ENCODE data around the gene MMP24OS. TPM values are rescaled to one million over a fixed set of nuclear protein-coding genes. Genes with fewer than 3 reads are reported as not detected.
"Not testable (repeated sequence)": the region's sequence is repeated elsewhere in the genome, so short reads cannot be mapped to it uniquely, and the experiment has no call there.

Gene MMP24OS
- total RNA-seq, 1 experiment from 2014 or later, result 42.3 TPM

DNA sequence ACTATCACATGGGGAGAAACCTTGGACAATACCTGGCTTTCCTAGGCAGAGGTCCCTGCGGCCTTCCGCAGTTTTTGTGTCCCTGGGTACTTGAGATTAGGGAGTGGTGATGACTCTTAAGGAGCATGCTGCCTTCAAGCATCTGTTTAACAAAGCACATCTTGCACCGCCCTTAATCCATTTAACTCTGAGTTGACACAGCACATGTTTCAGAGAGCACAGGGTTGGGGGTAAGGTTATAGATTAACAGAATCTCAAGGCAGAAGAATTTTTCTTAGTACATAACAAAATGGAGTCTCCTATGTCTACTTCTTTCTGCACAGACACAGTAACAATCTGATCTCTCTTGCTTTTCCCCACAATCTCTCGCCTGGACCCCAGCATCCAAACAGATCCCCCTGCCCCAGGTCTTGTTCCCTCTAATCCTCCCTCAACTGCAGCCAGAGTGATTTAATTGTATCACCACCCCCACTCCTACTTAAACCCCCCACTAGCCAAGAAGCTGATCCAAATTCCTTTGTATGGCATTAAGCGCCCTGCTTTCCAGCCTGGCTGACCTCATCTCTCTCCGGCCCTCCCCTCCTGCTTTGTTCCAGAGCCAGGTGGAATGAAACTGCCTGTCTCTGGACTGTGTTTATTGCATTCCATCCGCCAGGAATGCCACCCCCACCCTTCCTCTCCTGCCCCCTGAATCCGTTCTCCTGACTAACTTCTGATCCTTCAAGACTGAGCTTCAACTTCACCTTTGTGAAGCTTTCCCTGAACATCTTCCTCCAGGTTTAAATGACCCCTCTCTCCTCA is 15.0 kb downstream of the MMP24OS start:
- H3K4me1 Mint-ChIP-seq (ENCODE audit: low read depth, unreplicated experiment), result peaks cover 53% of the 10 kb centered on the region
- Histone ChIP-seq H3K4me3 (ENCODE audit: low read depth, low read length) (0 out of 2 replicates have a peak overlapping the region, but pooled peaks have one; percentile 13), H3K4me1 (peaks cover 73% of the 10 kb centered on the region)
- peaks cover 19% of the 10 kb centered on the region for H3K36me3 Mint-ChIP-seq (ENCODE audit: insufficient read depth, unreplicated experiment)
- TF ChIP-seq, protein P1, sequence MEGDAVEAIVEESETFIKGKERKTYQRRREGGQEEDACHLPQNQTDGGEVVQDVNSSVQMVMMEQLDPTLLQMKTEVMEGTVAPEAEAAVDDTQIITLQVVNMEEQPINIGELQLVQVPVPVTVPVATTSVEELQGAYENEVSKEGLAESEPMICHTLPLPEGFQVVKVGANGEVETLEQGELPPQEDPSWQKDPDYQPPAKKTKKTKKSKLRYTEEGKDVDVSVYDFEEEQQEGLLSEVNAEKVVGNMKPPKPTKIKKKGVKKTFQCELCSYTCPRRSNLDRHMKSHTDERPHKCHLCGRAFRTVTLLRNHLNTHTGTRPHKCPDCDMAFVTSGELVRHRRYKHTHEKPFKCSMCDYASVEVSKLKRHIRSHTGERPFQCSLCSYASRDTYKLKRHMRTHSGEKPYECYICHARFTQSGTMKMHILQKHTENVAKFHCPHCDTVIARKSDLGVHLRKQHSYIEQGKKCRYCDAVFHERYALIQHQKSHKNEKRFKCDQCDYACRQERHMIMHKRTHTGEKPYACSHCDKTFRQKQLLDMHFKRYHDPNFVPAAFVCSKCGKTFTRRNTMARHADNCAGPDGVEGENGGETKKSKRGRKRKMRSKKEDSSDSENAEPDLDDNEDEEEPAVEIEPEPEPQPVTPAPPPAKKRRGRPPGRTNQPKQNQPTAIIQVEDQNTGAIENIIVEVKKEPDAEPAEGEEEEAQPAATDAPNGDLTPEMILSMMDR (IDR thresholded peaks at IDR 0.05; ENCODE audit: insufficient read depth in 1 of 2, low read depth in 1 of 2, low read length in 1 of 2, severe bottlenecking in 1 of 2, unreplicated experiment in 1 of 2), result peak; percentile 44 to 50
- H3K9me3 ChIP-seq; H3K36me3 ChIP-seq (ENCODE audit: control insufficient read depth, insufficient read depth, low read length); H3K9me3 Mint-ChIP-seq (ENCODE audit: unreplicated experiment); H3K27me3 Mint-ChIP-seq (ENCODE audit: insufficient read depth, unreplicated experiment); BruUV-seq (replicated peaks); H3K27me3 ChIP-seq (replicated peaks; ENCODE audit: control insufficient read depth, insufficient read depth, low read length): not testable (repeated sequence)
- peak; percentile 96 to 99 for DNase-seq
- peak overlapping the region; percentile 98 for H3K27ac Mint-ChIP-seq (ENCODE audit: unreplicated experiment)
- ChIA-PET POLR2A (interaction anchor here (0.5 to 3.8 kb wide), 41 partner anchors 11 to 1270 kb away, joined by 3 to 119 read pairs (median 6); partner anchors contain the start of genes ACSS2, CEP250, EDEM2 and EIF6), CTCF (interaction anchor here (0.5 to 9.0 kb wide), 32 partner anchors 12 to 1745 kb away, joined by 3 to 354 read pairs (median 5); partner anchors contain the start of genes ACSS2, EDEM2, EIF6 and MMP24)
- peak overlapping the region; percentile 63 for H3K4me3 Mint-ChIP-seq (ENCODE audit: unreplicated experiment)
- intact Hi-C loops (cut with micrococcal nuclease; ENCODE audit: unreplicated experiment), result loop anchor here (1.0 to 5.0 kb wide), 3 partner anchors 36 to 431 kb away; no protein-coding TSS in a partner anchor

DNA sequence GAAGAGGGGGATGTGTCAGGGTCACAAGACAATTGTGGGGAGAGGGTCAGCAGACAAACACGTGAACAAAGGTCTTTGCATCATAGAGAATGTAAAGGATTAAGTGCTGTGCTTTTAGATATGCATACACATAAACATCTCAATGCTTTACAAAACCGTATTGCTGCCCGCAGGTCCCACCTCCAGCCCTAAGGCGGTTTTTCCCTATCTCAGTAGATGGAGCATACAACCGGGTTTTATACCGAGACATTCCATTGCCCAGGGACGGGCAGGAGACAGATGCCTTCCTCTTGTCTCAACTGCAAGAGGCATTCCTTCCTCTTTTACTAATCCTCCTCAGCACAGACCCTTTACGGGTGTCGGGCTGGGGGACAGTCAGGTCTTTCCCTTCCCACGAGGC is 15.6 kb downstream of the MMP24OS start:
- TSS peak; percentile 78 for BruUV-seq (replicated peaks)
- intact Hi-C loops (cut with micrococcal nuclease; ENCODE audit: unreplicated experiment), result loop anchor here (2.0 to 5.0 kb wide), 2 partner anchors 224 to 430 kb away; no protein-coding TSS in a partner anchor
- Mint-ChIP-seq H3K27ac (ENCODE audit: unreplicated experiment) (peak overlapping the region; percentile 92), H3K4me1 (ENCODE audit: low read depth, unreplicated experiment) (peaks cover 54% of the 10 kb centered on the region), H3K4me3 (ENCODE audit: unreplicated experiment) (peak overlapping the region; percentile 53), H3K36me3 (ENCODE audit: insufficient read depth, unreplicated experiment) (peaks cover 19% of the 10 kb centered on the region)
- H3K36me3 ChIP-seq (ENCODE audit: control insufficient read depth, insufficient read depth, low read length); H3K27me3 Mint-ChIP-seq (ENCODE audit: insufficient read depth, unreplicated experiment); H3K4me3 ChIP-seq (ENCODE audit: low read depth, low read length); POLR2A ChIA-PET; H3K9me3 ChIP-seq; H3K27me3 ChIP-seq (replicated peaks; ENCODE audit: control insufficient read depth, insufficient read depth, low read length); H3K9me3 Mint-ChIP-seq (ENCODE audit: unreplicated experiment): not testable (repeated sequence)
- peaks cover 79% of the 10 kb centered on the region for H3K4me1 ChIP-seq
- CTCF ChIA-PET, result interaction anchor here (0.6 to 0.9 kb wide), 3 partner anchors 170 to 1009 kb away, joined by 3 to 5 read pairs (median 4); partner anchors contain the start of gene TRPC4AP
- peak; percentile 69 to 85 for DNase-seq

DNA sequence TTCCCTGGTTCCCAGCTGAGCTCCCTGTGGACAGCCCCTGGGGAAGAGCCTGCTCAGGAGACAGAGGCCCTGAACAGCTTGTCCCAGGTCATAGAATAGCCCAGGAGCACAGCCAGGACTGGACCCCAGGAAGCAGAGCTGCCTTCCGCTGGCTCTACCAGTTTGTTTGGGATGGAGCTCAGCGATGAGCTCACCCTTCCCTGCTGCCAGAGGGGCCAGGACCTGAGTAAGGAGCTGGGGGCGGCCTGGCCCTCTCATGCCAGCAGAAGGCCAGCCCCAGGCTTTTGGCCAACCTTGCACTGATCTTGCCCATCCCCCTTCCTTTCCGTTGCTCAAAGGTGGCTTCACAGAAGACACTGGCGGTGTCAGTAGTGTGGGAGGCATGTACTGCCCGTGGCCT is 17.5 kb downstream of the MMP24OS start:
- H3K4me1 ChIP-seq, result peaks cover 82% of the 10 kb centered on the region
- no peak for DNase-seq
- TF ChIP-seq, protein P1 (IDR thresholded peaks at IDR 0.05; ENCODE audit: insufficient read depth in 1 of 2, low read depth in 1 of 2, low read length in 1 of 2, severe bottlenecking in 1 of 2, unreplicated experiment in 1 of 2), result no peak
- H3K27me3 ChIP-seq (replicated peaks; ENCODE audit: control insufficient read depth, insufficient read depth, low read length), result no peaks in the 10 kb centered on the region
- Mint-ChIP-seq H3K36me3 (ENCODE audit: insufficient read depth, unreplicated experiment) (peaks cover 19% of the 10 kb centered on the region), H3K4me3 (ENCODE audit: unreplicated experiment) (no peak overlapping the region), H3K27me3 (ENCODE audit: insufficient read depth, unreplicated experiment) (no peaks in the 10 kb centered on the region), H3K27ac (ENCODE audit: unreplicated experiment) (peak overlapping the region; percentile 92), H3K4me1 (ENCODE audit: low read depth, unreplicated experiment) (peaks cover 52% of the 10 kb centered on the region), H3K9me3 (ENCODE audit: unreplicated experiment) (no peaks in the 10 kb centered on the region)
- H3K36me3 ChIP-seq (ENCODE audit: control insufficient read depth, insufficient read depth, low read length), result no peaks in the 10 kb centered on the region; the same call in 1 of the 2 replicates
- no peaks in the 10 kb centered on the region for H3K9me3 ChIP-seq
- POLR2A ChIA-PET, result interaction anchor here (0.5 to 1.1 kb wide), 3 partner anchors 18 to 179 kb away, joined by 3 to 10 read pairs (median 9); partner anchors contain the start of gene MMP24OS
- no TSS peak for BruUV-seq (replicated peaks)
- intact Hi-C loops (cut with micrococcal nuclease; ENCODE audit: unreplicated experiment), result loop anchor here (5.0 kb wide), 1 partner anchor 428 kb away; no protein-coding TSS in a partner anchor
- CTCF ChIA-PET, result interaction anchor here (0.5 to 1.9 kb wide), 5 partner anchors 114 to 1069 kb away, joined by 3 to 7 read pairs (median 4); no protein-coding TSS in a partner anchor
- no peak overlapping the region for H3K4me3 ChIP-seq (ENCODE audit: low read depth, low read length)
